H1 (cell line): Measurements from ENCODE around the gene CDC14C.
"Not testable (repeated sequence)": the region's sequence is repeated elsewhere in the genome, so short reads cannot be mapped to it uniquely, and the experiment has no call there.

ENCODE experiments used
- CBX8 ChIP-seq: fragments of 300-800, 300-1000 bp; sonication (generic); IDR thresholded peaks from 2 replicates; pipeline ENCODE4 v1.7.1; 2016; ENCODE audit warnings: low read depth, low read length, borderline replicate concordance
- CHD2 ChIP-seq: IDR thresholded peaks from 2 replicates; pipeline ENCODE4 v1.6.1; 2012; ENCODE audit warnings: low read length, improper control_type of control experiment
- EP300 ChIP-seq, 2 experiments: IDR thresholded peaks; 1 replicate in 1 of 2; 2 replicates in 1 of 2; pipeline ENCODE4 v1.6.1; 2011 to 2012; ENCODE audit warnings: low read depth in 2 of 2, low read length in 2 of 2, mild to moderate bottlenecking in 2 of 2, borderline replicate concordance in 1 of 2, inconsistent platforms in 1 of 2, moderate library complexity in 1 of 2
- MAFK ChIP-seq: IDR thresholded peaks from 2 replicates; pipeline ENCODE4 v1.6.1; 2012; ENCODE audit warnings: low read depth, mild to moderate bottlenecking, improper control_type of control experiment, low read length
- MAX ChIP-seq: IDR thresholded peaks from 2 replicates; pipeline ENCODE4 v1.6.1; 2012; ENCODE audit warnings: inconsistent platforms
- NANOG ChIP-seq: IDR thresholded peaks from 2 replicates; pipeline ENCODE4 v1.6.1; 2011; ENCODE audit warnings: low read length, low read depth, mild to moderate bottlenecking, inconsistent platforms; ENCODE audit not compliant: insufficient read depth, poor library complexity, severe bottlenecking
- POLR2A ChIP-seq, 2 experiments: IDR thresholded peaks; 1 replicate in 1 of 2; 2 replicates in 1 of 2; pipeline ENCODE4 v1.6.1; 2011; ENCODE audit warnings: low read depth in 2 of 2, low read length in 2 of 2, mild to moderate bottlenecking in 2 of 2; ENCODE audit errors: control extremely low read depth in 1 of 2
- POLR2AphosphoS5 ChIP-seq: IDR thresholded peaks from 2 replicates; pipeline ENCODE4 v1.6.1; 2011; ENCODE audit warnings: low read depth, low read length
- SAP30 ChIP-seq: fragments of 300-600 bp; sonication (generic); IDR thresholded peaks from 2 replicates; pipeline ENCODE4 v1.7.1; 2012; ENCODE audit warnings: low read length, moderate library complexity, mild to moderate bottlenecking, inconsistent platforms; ENCODE audit not compliant: insufficient read depth, insufficient replicate concordance
- SRF ChIP-seq: IDR thresholded peaks from 2 replicates; pipeline ENCODE4 v1.6.1; 2011; ENCODE audit warnings: mild to moderate bottlenecking, low read depth, low read length, moderate library complexity
- TF ChIP-seq, protein P1 (sequence below), 3 experiments: IDR thresholded peaks; 1 replicate in 2 of 3; 2 replicates in 1 of 3; pipeline versions ENCODE4 v1.5.1 to v1.6.1; 2011; ENCODE audit warnings: low read length in 3 of 3, mild to moderate bottlenecking in 3 of 3, inconsistent platforms in 2 of 3, low read depth in 1 of 3, moderate library complexity in 1 of 3; ENCODE audit not compliant: insufficient read depth in 1 of 3; ENCODE audit errors: control extremely low read depth in 1 of 3

DNA sequence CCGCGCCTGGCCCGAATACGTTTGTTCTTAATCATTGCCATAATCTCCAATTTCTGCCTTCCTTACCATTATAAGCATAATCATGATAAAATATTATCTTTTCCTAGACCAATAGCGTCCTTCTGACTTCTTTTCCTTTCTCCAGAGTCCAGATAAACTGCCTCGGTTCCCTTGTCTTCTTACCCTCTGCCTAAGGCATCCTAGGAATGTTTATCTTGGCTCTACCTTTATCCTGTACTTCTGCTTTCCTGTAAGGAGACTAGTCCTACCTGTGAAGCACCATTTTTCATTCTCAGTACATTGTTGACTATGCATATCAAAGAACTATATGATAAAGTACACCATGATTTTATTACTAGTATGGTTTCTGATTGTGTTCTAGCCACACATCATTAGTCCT lies 18.7 kb upstream of the CDC14C start:
- TF ChIP-seq CHD2; MAFK; POLR2AphosphoS5; MAX; POLR2A (IDR thresholded peaks at IDR 0.05; ENCODE audit: control extremely low read depth in 1 of 2, low read depth in 2 of 2, low read length in 2 of 2); CBX8; NANOG; SAP30; SRF; EP300 (IDR thresholded peaks at IDR 0.05; ENCODE audit: borderline replicate concordance in 1 of 2, low read depth in 2 of 2, low read length in 2 of 2): not testable (repeated sequence)
- TF ChIP-seq, protein P1, sequence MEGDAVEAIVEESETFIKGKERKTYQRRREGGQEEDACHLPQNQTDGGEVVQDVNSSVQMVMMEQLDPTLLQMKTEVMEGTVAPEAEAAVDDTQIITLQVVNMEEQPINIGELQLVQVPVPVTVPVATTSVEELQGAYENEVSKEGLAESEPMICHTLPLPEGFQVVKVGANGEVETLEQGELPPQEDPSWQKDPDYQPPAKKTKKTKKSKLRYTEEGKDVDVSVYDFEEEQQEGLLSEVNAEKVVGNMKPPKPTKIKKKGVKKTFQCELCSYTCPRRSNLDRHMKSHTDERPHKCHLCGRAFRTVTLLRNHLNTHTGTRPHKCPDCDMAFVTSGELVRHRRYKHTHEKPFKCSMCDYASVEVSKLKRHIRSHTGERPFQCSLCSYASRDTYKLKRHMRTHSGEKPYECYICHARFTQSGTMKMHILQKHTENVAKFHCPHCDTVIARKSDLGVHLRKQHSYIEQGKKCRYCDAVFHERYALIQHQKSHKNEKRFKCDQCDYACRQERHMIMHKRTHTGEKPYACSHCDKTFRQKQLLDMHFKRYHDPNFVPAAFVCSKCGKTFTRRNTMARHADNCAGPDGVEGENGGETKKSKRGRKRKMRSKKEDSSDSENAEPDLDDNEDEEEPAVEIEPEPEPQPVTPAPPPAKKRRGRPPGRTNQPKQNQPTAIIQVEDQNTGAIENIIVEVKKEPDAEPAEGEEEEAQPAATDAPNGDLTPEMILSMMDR (IDR thresholded peaks at IDR 0.05; ENCODE audit: control extremely low read depth in 1 of 3, insufficient read depth in 1 of 3, low read depth in 1 of 3, low read length in 3 of 3) = not testable (repeated sequence)
